LNCaP clone FGC (cell line): ENCODE data around the gene MYO7A.

Experiments used
- DNase-seq: peaks from one replicate; pipeline ENCODE4 v3.0.0-alpha.2; 2011; ENCODE audit warnings: low read depth
- H3K4me3 ChIP-seq: 2 replicates; pipeline ENCODE4 v1.5.1; 2011; ENCODE audit warnings: mild to moderate bottlenecking, low read depth, low read length, control low read depth
- CTCF ChIP-seq: IDR thresholded peaks from 2 replicates; pipeline ENCODE4 v1.5.1; 2012; ENCODE audit warnings: mild to moderate bottlenecking; ENCODE audit not compliant: control insufficient read depth, insufficient read depth; ENCODE audit errors: extremely low read depth

MYO7A gene

GRCh38 chr11:77127920-77128691 lies at the start of gene MYO7A:
Gene MYO7A (plus strand): TSS chr11:77128246. CDS start chr11:77130635, 2,389 bp downstream.
- peak within 1 kb of the TSS; percentile 37 for H3K4me3 ChIP-seq
- no peak for TF ChIP-seq CTCF
- no peak for DNase-seq

GRCh38 chr11:77079666-77080065 lies 48.4 kb upstream of the MYO7A start:
- H3K4me3 ChIP-seq, result no peak overlapping the region
- no peak for TF ChIP-seq CTCF
- no peak for DNase-seq

GRCh38 chr11:77080643-77081210 lies 47.3 kb upstream of the MYO7A start:
- TF ChIP-seq CTCF, result no peak
- H3K4me3 ChIP-seq, result no peak overlapping the region
- no peak for DNase-seq

- no peak overlapping the region for H3K4me3 ChIP-seq
- TF ChIP-seq CTCF, result no peak
- DNase-seq, result no peak
Measured at GRCh38 chr11:77081381-77081851, 46.6 kb upstream of the MYO7A start.

GRCh38 chr11:77081976-77082836 lies 45.8 kb upstream of the MYO7A start:
- H3K4me3 ChIP-seq, result no peak overlapping the region
- no peak for TF ChIP-seq CTCF
- no peak for DNase-seq

GRCh38 chr11:77082838-77083565 lies 45.0 kb upstream of the MYO7A start:
- no peak overlapping the region for H3K4me3 ChIP-seq
- TF ChIP-seq CTCF, result no peak
- no peak for DNase-seq
